ENCODE measurements around the gene APLF. TPM values are rescaled to one million over a fixed set of nuclear protein-coding genes. Genes with fewer than 3 reads are reported as not detected.
A peak's percentile ranks its signal among the peaks of the same experiment; 100 is the strongest.

The APLF gene
- total and polyA plus RNA-seq, 2 of the 8 experiments (the other 6 are each of a cell fraction or from before 2014, with no cell fraction given) = 4.4 to 7.3 TPM

DNA sequence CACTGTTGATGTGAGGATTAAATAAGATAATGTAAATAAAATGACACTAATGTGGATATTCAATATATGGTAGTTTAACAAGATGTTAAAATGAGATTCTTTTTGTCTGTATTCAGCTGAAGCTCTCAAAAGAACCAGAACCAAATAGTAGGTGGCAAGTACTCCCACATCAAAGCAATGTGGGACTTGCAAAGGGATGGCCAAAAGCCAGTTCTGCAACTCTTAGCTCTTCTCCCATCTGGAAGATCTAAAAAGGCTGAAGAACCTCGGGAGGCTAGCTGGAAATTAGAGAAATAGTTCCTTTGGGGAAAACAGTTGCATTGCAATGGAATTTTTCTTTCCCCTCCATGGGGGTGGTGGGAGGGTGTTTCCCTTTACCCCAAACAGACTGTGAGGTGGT, 49.0 kb upstream of the APLF start:
- Histone ChIP-seq H2BK12ac (ENCODE audit: low read depth, low read length) (0 out of 2 replicates have a peak overlapping the region, but pooled peaks have one; percentile 28), H3K4me3 (ENCODE audit: extremely low read depth in 1 of 4, insufficient read depth in 2 of 4, low read depth in 3 of 4, low read length in 4 of 4) (no peak overlapping the region; a peak in 1 of 8 replicates), H2BK120ac (replicated peaks; ENCODE audit: low read depth, low read length) (no peak overlapping the region), H3K9me3 (ENCODE audit: insufficient read depth in 2 of 2, low read depth in 1 of 2, low read length in 1 of 2) (no peaks in the 10 kb centered on the region), H4K91ac (replicated peaks; ENCODE audit: insufficient read length, low read length) (no peak overlapping the region), H2AK5ac (ENCODE audit: low read depth, low read length) (no peak overlapping the region), H3K4me1 (replicated peaks in 1 of 4; ENCODE audit: control insufficient read depth in 3 of 4, insufficient read depth in 4 of 4, low read length in 3 of 4) (peaks cover 6 to 12% (median 8%) of the 10 kb centered on the region in 4 experiments; a peak in 5 of 7 replicates), H2BK5ac (ENCODE audit: low read depth, low read length) (peak overlapping the region; percentile 54; the same call in 1 of the 2 replicates), H3K23me2 (ENCODE audit: low read depth, low read length) (no peaks in the 10 kb centered on the region), H3K27me3 (replicated peaks in 1 of 4; ENCODE audit: control insufficient read depth in 3 of 4, extremely low read depth in 1 of 4, insufficient read depth in 3 of 4, low read length in 3 of 4) (no peaks in the 10 kb centered on the region; a peak in 1 of 7 replicates), H3K23ac (ENCODE audit: insufficient read length) (no peak overlapping the region), H2AFZ (ENCODE audit: low read length) (peak overlapping the region; percentile 79), H2BK15ac (ENCODE audit: low read length) (no peak overlapping the region), H4K20me1 (replicated peaks in 1 of 2; ENCODE audit: control insufficient read depth in 1 of 2, insufficient read depth in 2 of 2, low read length in 2 of 2) (no peaks in the 10 kb centered on the region), H3K9ac (replicated peaks in 1 of 4; ENCODE audit: extremely low read depth in 1 of 4, low read depth in 3 of 4, low read length in 3 of 4) (no peak overlapping the region), H3K36me3 (ENCODE audit: control insufficient read depth in 2 of 4, insufficient read depth in 4 of 4, low read length in 3 of 4) (no peaks in the 10 kb centered on the region), H3K79me1 (ENCODE audit: low read depth, low read length) (no peaks in the 10 kb centered on the region), H4K8ac (ENCODE audit: extremely low read depth, insufficient read depth, low read length) (0 out of 2 replicates have a peak overlapping the region, but pooled peaks have one; percentile 71), H3K18ac (ENCODE audit: extremely low read depth, low read length) (no peak overlapping the region; the same call in 1 of the 2 replicates), H3K4ac (replicated peaks; ENCODE audit: insufficient read length, low read depth, low read length) (peak overlapping the region; percentile 23), H4K5ac (ENCODE audit: insufficient read length, low read depth, low read length) (no peak overlapping the region), H3K4me2 (ENCODE audit: insufficient read depth in 1 of 2, low read depth in 2 of 2, low read length in 2 of 2) (peak overlapping the region; percentile 0 to 45; a peak in 2 of 4 replicates), H3K14ac (ENCODE audit: insufficient read length) (no peak overlapping the region), H2BK20ac (ENCODE audit: low read length) (no peak overlapping the region), H3K56ac (replicated peaks; ENCODE audit: insufficient read length, low read depth, low read length) (no peak overlapping the region), H3K27ac (ENCODE audit: low read depth, low read length) (no peak overlapping the region), H3K79me2 (ENCODE audit: control insufficient read depth in 1 of 2, insufficient read depth in 2 of 2, low read length in 2 of 2) (no peaks in the 10 kb centered on the region)
- DNase-seq (ENCODE audit: low read depth in 1 of 2, low spot score in 2 of 2) (no peak), FAIRE-seq (no peak)
- 83% methylated on average over 1 of the region's 1 CpG; no CpG with 5 or more reads in 1 of the 2 experiments for WGBS, 2 experiments (ENCODE audit: extremely low coverage in 1 of 2, insufficient coverage in 1 of 2, insufficient read length in 1 of 2, insufficient replicate concordance in 2 of 2, low coverage in 1 of 2, low lambda C conversion rate in 2 of 2, missing lambda C conversion rate in 1 of 2)
- POLR2A ChIA-PET (ENCODE audit: partially characterized antibody) = interaction anchor here (1.5 kb wide), 1 partner anchor 22 kb away, joined by 3 read pairs; no protein-coding TSS in a partner anchor
- CTCF ChIA-PET (ENCODE audit: partially characterized antibody) = interaction anchor here (0.7 to 7.7 kb wide), 4 partner anchors 22 to 60 kb away, joined by 3 to 51 read pairs (median 4); no protein-coding TSS in a partner anchor
- TF ChIP-seq CBX5 (IDR thresholded peaks at IDR 0.05; ENCODE audit: low read depth, low read length) (no peak), KDM5A (IDR thresholded peaks at IDR 0.05; ENCODE audit: low read length) (no peak), CEBPB (IDR thresholded peaks at IDR 0.05; ENCODE audit: low read depth, low read length) (no peak), HDAC2 (IDR thresholded peaks at IDR 0.05; ENCODE audit: borderline replicate concordance in 1 of 2, low read depth in 2 of 2, low read length in 2 of 2) (no peak), CBX8 (IDR thresholded peaks at IDR 0.05; ENCODE audit: borderline replicate concordance, low read depth, low read length) (no peak), EGR1 (IDR thresholded peaks at IDR 0.05; ENCODE audit: borderline replicate concordance, low read depth, low read length) (no peak), NANOG (IDR thresholded peaks at IDR 0.05; ENCODE audit: insufficient read depth, low read depth, low read length, poor library complexity, severe bottlenecking) (no peak), CHD1 (IDR thresholded peaks at IDR 0.05; ENCODE audit: low read depth, low read length) (no peak), ASH2L (IDR thresholded peaks at IDR 0.05; ENCODE audit: low read length) (no peak), HDAC6 (IDR thresholded peaks at IDR 0.05; ENCODE audit: low read depth, low read length) (no peak)
- TF ChIP-seq, protein P1, sequence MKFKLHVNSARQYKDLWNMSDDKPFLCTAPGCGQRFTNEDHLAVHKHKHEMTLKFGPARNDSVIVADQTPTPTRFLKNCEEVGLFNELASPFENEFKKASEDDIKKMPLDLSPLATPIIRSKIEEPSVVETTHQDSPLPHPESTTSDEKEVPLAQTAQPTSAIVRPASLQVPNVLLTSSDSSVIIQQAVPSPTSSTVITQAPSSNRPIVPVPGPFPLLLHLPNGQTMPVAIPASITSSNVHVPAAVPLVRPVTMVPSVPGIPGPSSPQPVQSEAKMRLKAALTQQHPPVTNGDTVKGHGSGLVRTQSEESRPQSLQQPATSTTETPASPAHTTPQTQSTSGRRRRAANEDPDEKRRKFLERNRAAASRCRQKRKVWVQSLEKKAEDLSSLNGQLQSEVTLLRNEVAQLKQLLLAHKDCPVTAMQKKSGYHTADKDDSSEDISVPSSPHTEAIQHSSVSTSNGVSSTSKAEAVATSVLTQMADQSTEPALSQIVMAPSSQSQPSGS (IDR thresholded peaks at IDR 0.05; ENCODE audit: low read length) = no peak
- TF ChIP-seq, protein P2, sequence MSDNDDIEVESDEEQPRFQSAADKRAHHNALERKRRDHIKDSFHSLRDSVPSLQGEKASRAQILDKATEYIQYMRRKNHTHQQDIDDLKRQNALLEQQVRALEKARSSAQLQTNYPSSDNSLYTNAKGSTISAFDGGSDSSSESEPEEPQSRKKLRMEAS (IDR thresholded peaks at IDR 0.05) = no peak
